ENCODE data around the gene LGR6. TPM values are rescaled to one million over a fixed set of nuclear protein-coding genes. Genes with fewer than 3 reads are reported as not detected.
A peak's percentile ranks its signal among the peaks of the same experiment; 100 is the strongest.
"Not testable (repeated sequence)": the region's sequence is repeated elsewhere in the genome, so short reads cannot be mapped to it uniquely, and the experiment has no call there.

The LGR6 gene
- not detected in 2 replicates for total RNA-seq (ENCODE audit: low replicate concordance)

- TF ChIP-seq, protein P1, sequence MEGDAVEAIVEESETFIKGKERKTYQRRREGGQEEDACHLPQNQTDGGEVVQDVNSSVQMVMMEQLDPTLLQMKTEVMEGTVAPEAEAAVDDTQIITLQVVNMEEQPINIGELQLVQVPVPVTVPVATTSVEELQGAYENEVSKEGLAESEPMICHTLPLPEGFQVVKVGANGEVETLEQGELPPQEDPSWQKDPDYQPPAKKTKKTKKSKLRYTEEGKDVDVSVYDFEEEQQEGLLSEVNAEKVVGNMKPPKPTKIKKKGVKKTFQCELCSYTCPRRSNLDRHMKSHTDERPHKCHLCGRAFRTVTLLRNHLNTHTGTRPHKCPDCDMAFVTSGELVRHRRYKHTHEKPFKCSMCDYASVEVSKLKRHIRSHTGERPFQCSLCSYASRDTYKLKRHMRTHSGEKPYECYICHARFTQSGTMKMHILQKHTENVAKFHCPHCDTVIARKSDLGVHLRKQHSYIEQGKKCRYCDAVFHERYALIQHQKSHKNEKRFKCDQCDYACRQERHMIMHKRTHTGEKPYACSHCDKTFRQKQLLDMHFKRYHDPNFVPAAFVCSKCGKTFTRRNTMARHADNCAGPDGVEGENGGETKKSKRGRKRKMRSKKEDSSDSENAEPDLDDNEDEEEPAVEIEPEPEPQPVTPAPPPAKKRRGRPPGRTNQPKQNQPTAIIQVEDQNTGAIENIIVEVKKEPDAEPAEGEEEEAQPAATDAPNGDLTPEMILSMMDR (IDR thresholded peaks at IDR 0.05; ENCODE audit: insufficient read depth, low read length), result no peak
- DNase-seq (ENCODE audit: low read depth), result no peak
- no peak within 1 kb of the TSS for H3K4me3 ChIP-seq (ENCODE audit: low read depth, low read length)
These were observed at the start of gene LGR6 for GRCh38 chr1:202193614-202194327. TSS of gene LGR6 (plus strand) at chr1:202193799. CDS start at chr1:202193990, 191 bp downstream.

GRCh38 chr1:202144402-202145067 lies 49.1 kb upstream of the LGR6 start, which contains the start of gene ARL8A:
TSS of gene ARL8A (minus strand) at chr1:202144737. CDS start at chr1:202144572, 165 bp downstream.
- no peak for DNase-seq (ENCODE audit: low read depth)
- TF ChIP-seq, protein P1 (IDR thresholded peaks at IDR 0.05; ENCODE audit: insufficient read depth, low read length), result no peak
- peak within 1 kb of the TSS; percentile 90 for H3K4me3 ChIP-seq (ENCODE audit: low read depth, low read length)

- TF ChIP-seq, protein P1 (IDR thresholded peaks at IDR 0.05; ENCODE audit: insufficient read depth, low read length), result no peak
- H3K4me3 ChIP-seq (ENCODE audit: low read depth, low read length), result peak overlapping the region; percentile 90
- peak; percentile 20 for DNase-seq (ENCODE audit: low read depth)
These were observed 48.4 kb upstream of the LGR6 start for GRCh38 chr1:202145068-202145743.

GRCh38 chr1:202145744-202146140 lies 47.9 kb upstream of the LGR6 start:
- DNase-seq (ENCODE audit: low read depth); H3K4me3 ChIP-seq (ENCODE audit: low read depth, low read length): not testable (repeated sequence)

GRCh38 chr1:202146279-202146678 lies 47.3 kb upstream of the LGR6 start:
- no peak overlapping the region for H3K4me3 ChIP-seq (ENCODE audit: low read depth, low read length)
- TF ChIP-seq, protein P1 (IDR thresholded peaks at IDR 0.05; ENCODE audit: insufficient read depth, low read length), result no peak
- DNase-seq (ENCODE audit: low read depth), result no peak

- TF ChIP-seq, protein P1 (IDR thresholded peaks at IDR 0.05; ENCODE audit: insufficient read depth, low read length), result no peak
- H3K4me3 ChIP-seq (ENCODE audit: low read depth, low read length), result no peak overlapping the region
- DNase-seq (ENCODE audit: low read depth), result no peak
These were observed 46.6 kb upstream of the LGR6 start for GRCh38 chr1:202146993-202147392.

GRCh38 chr1:202148391-202148790 lies 45.2 kb upstream of the LGR6 start:
- H3K4me3 ChIP-seq (ENCODE audit: low read depth, low read length), result no peak overlapping the region
- TF ChIP-seq, protein P1 (IDR thresholded peaks at IDR 0.05; ENCODE audit: insufficient read depth, low read length), result no peak
- DNase-seq (ENCODE audit: low read depth), result no peak

Data from fibroblast of the aortic adventitia (primary cell).